GM12891 (cell line): Measurements from ENCODE around the gene TCERG1L.

Experiments used
- POLR2A ChIP-seq: IDR thresholded peaks from 2 replicates; pipeline ENCODE4 v1.6.1; 2011; ENCODE audit warnings: low read depth, low read length, control low read depth
- POLR2AphosphoS5 ChIP-seq: IDR thresholded peaks from 2 replicates; pipeline ENCODE4 v1.6.1; 2011; ENCODE audit warnings: low read depth, low read length, control low read depth
- SPI1 ChIP-seq: IDR thresholded peaks from 2 replicates; pipeline ENCODE4 v1.6.1; 2011; ENCODE audit warnings: low read depth, low read length, control low read depth
- TAF1 ChIP-seq: IDR thresholded peaks from 2 replicates; pipeline ENCODE4 v1.6.1; 2011; ENCODE audit warnings: low read depth, low read length, control low read depth

GRCh38 chr10:131098416-131098952 lies 213.0 kb downstream of the TCERG1L start:
- TF ChIP-seq TAF1 (no peak), POLR2A (no peak), SPI1 (no peak), POLR2AphosphoS5 (no peak)
